Measurements from ENCODE around the gene ABL2. TPM values are rescaled to one million over a fixed set of nuclear protein-coding genes. Genes with fewer than 3 reads are reported as not detected.

Gene ABL2
- total and polyA plus RNA-seq, 12 donors = 2.5 to 14.4 (median 10.9) TPM

DNA sequence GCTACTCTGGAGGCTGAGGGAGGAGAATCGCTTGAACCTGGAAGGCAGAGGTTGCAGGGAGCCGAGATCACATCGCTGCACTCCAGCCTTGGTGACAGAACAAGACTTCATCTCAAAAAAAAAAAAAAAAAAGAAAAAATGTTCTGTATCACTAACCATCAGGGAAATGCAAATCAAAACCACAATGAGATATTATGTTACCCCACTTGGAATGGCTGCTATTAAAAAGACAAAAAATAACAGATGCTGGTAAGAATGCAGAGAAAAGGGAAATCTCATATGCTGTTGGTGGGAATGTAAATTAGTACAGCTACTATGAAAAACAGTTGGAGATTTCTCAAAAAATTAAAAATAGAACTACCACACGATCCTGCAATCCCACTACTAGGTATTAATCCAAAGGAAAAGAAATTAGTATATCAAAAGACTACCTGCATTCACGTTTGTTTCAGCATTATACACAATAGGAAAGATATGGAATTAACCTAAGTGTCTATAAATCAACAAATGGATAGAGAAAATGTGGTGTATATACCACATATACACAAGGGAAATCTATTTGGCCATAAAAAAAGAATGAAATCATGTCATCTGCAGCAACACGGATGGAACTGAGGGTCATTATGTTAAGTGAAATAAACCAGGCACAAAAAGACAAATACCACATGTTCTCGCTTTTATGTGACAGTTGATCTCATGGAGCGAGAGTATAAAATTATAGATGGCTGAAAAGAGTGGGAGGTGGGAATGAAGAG is 62.6 kb downstream of the ABL2 start:
- Histone ChIP-seq H3K4me3 (no peak overlapping the region), H3K27me3 (no peaks in the 10 kb centered on the region), H3K9me3 (no peaks in the 10 kb centered on the region), H3K27ac (no peak overlapping the region), H3K4me1 (peaks cover 0 to 27% (median 6%) of the 10 kb centered on the region in 9 donors), H3K36me3 (no peaks in the 10 kb centered on the region)
- TF ChIP-seq, protein P1, sequence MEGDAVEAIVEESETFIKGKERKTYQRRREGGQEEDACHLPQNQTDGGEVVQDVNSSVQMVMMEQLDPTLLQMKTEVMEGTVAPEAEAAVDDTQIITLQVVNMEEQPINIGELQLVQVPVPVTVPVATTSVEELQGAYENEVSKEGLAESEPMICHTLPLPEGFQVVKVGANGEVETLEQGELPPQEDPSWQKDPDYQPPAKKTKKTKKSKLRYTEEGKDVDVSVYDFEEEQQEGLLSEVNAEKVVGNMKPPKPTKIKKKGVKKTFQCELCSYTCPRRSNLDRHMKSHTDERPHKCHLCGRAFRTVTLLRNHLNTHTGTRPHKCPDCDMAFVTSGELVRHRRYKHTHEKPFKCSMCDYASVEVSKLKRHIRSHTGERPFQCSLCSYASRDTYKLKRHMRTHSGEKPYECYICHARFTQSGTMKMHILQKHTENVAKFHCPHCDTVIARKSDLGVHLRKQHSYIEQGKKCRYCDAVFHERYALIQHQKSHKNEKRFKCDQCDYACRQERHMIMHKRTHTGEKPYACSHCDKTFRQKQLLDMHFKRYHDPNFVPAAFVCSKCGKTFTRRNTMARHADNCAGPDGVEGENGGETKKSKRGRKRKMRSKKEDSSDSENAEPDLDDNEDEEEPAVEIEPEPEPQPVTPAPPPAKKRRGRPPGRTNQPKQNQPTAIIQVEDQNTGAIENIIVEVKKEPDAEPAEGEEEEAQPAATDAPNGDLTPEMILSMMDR (IDR thresholded peaks at IDR 0.05) = no peak
- 54 to 55% methylated on average over 8 of the region's 8 CpGs for WGBS, 2 donors
- DNase-seq (no peak), ATAC-seq (no peak)
- intact Hi-C loops (cut with DNase I) = no loop called here

DNA sequence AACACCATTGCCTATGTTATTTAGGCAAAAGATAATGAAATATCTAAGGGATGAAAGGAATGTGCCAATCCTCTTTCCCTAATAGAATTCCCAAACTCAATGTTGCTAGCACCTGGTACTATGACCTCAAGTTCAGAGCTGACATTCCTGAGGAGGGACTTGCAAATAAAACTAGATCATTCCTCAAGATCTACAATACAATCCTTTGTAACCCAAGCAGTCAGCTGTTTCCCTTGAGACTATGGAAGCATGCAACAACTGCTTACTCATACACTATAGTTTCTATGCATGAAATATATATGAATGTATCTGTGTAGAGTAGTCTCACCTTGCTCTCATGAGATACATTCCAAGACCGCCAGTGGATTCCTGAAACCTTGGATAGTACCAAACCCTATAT is 65.0 kb downstream of the ABL2 start:
- DNase-seq (no peak), ATAC-seq (no peak)
- TF ChIP-seq, protein P1 (IDR thresholded peaks at IDR 0.05) = no peak
- peaks cover 0 to 18% (median 4%) of the 10 kb centered on the region in 9 donors for H3K4me1 ChIP-seq
- intact Hi-C loops (cut with DNase I) = no loop called here
- H3K36me3 ChIP-seq = no peaks in the 10 kb centered on the region
- 97 to 100% methylated on average over 1 of the region's 1 CpG for WGBS, 2 donors
- no peaks in the 10 kb centered on the region for H3K9me3 ChIP-seq
- no peak overlapping the region for H3K4me3 ChIP-seq
- H3K27ac ChIP-seq = no peak overlapping the region
- no peaks in the 10 kb centered on the region for H3K27me3 ChIP-seq

DNA sequence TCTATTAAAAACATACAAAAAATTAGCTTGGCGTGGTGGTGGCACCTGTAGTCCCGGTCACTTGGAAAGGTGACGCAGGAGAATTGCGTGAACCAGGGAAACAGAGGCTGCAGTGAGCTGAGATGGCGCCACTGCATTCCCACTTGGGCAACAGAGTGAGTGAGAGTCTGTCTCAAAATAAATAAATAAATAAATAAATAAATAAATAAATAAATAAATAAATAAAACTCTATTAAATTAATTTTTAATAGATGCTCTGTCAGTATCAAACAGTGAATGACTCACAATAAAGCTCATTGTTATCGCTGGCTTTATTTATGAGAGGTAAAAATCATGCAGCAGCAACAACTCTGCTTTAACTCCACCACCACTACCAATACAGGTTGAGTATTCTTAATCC is 72.8 kb downstream of the ABL2 start:
- intact Hi-C loops (cut with DNase I) = no loop called here
- WGBS, 2 donors = 98 to 100% methylated on average over 6 of the region's 6 CpGs
- Histone ChIP-seq H3K9me3 (no peaks in the 10 kb centered on the region), H3K27ac (no peak overlapping the region), H3K4me3 (no peak overlapping the region), H3K27me3 (no peaks in the 10 kb centered on the region), H3K36me3 (no peaks in the 10 kb centered on the region), H3K4me1 (peaks cover 0 to 25% (median 16%) of the 10 kb centered on the region in 9 donors)
- TF ChIP-seq, protein P1 (IDR thresholded peaks at IDR 0.05) = no peak
- DNase-seq (no peak), ATAC-seq (no peak)

- TF ChIP-seq, protein P1 (IDR thresholded peaks at IDR 0.05) = no peak
- ATAC-seq = no peak
- no peak overlapping the region for H3K27ac ChIP-seq
- WGBS, 2 donors = 87 to 95% methylated on average over 1 of the region's 1 CpG
- no peak for DNase-seq
- H3K36me3 ChIP-seq = no peaks in the 10 kb centered on the region
- H3K27me3 ChIP-seq = no peaks in the 10 kb centered on the region
- no peaks in the 10 kb centered on the region for H3K9me3 ChIP-seq
- intact Hi-C loops (cut with DNase I) = no loop called here
- H3K4me1 ChIP-seq = peaks cover 0 to 25% (median 16%) of the 10 kb centered on the region in 9 donors
- H3K4me3 ChIP-seq = no peak overlapping the region
These were observed 73.5 kb downstream of the ABL2 start for GRCh38 chr1:179156026-179156425.

All from heart right ventricle (tissue), 16 donors.